IPS DF 4.7 (cell line): ENCODE measurements around the gene OTOF.

Source experiments
- DNase-seq: peaks from one replicate; pipeline ENCODE4 v3.0.0-alpha.2; 2013; ENCODE audit warnings: low spot score; ENCODE audit errors: extremely low read depth

Gene OTOF

GRCh38 chr2:26412091-26412673 is 65.7 kb downstream of the OTOF start:
- no peak for DNase-seq

GRCh38 chr2:26411419-26411818 is 66.5 kb downstream of the OTOF start:
- no peak for DNase-seq

GRCh38 chr2:26410764-26411243 is 67.1 kb downstream of the OTOF start:
- DNase-seq, result no peak

- DNase-seq, result no peak
These were observed 68.1 kb downstream of the OTOF start for GRCh38 chr2:26409785-26410184.

- DNase-seq, result no peak
These were observed 70.4 kb downstream of the OTOF start for GRCh38 chr2:26407526-26407925.
